ENCODE results near the gene LIMS1.
"Not testable (repeated sequence)": the region's sequence is repeated elsewhere in the genome, so short reads cannot be mapped to it uniquely, and the experiment has no call there.

Gene LIMS1, protein sequence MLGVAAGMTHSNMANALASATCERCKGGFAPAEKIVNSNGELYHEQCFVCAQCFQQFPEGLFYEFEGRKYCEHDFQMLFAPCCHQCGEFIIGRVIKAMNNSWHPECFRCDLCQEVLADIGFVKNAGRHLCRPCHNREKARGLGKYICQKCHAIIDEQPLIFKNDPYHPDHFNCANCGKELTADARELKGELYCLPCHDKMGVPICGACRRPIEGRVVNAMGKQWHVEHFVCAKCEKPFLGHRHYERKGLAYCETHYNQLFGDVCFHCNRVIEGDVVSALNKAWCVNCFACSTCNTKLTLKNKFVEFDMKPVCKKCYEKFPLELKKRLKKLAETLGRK
- long read RNA-seq, donor 1, full-length matches to known transcripts, result 11 of 24 reads
- long read RNA-seq, donor 1, partial matches to known transcripts, result 13 of 24 reads
- long read RNA-seq, donor 1, other reads (novel, unspliced or antisense), result 0 of 24 reads
- long read RNA-seq, donor 2, full-length matches to known transcripts, result 13 of 13 reads
- long read RNA-seq, donor 2, partial matches to known transcripts, result 0 of 13 reads
- long read RNA-seq, donor 2, other reads (novel, unspliced or antisense), result 0 of 13 reads
- long read RNA-seq, donor 3, full-length matches to known transcripts, result 9 of 17 reads
- long read RNA-seq, donor 3, partial matches to known transcripts, result 8 of 17 reads
- long read RNA-seq, donor 3, other reads (novel, unspliced or antisense), result 0 of 17 reads
- long read RNA-seq, donor 4, full-length matches to known transcripts, result 13 of 28 reads
- long read RNA-seq, donor 4, partial matches to known transcripts, result 15 of 28 reads
- long read RNA-seq, donor 4, other reads (novel, unspliced or antisense), result 0 of 28 reads
- long read RNA-seq, donor 5, full-length matches to known transcripts, result 12 of 12 reads
- long read RNA-seq, donor 5, partial matches to known transcripts, result 0 of 12 reads
- long read RNA-seq, donor 5, other reads (novel, unspliced or antisense), result 0 of 12 reads
- long read RNA-seq, donor 6, full-length matches to known transcripts, result 11 of 11 reads
- long read RNA-seq, donor 6, partial matches to known transcripts, result 0 of 11 reads
- long read RNA-seq, donor 6, other reads (novel, unspliced or antisense), result 0 of 11 reads
- long read RNA-seq, donor 7, full-length matches to known transcripts, result 21 of 21 reads
- long read RNA-seq, donor 7, partial matches to known transcripts, result 0 of 21 reads
- long read RNA-seq, donor 7, other reads (novel, unspliced or antisense), result 0 of 21 reads
- long read RNA-seq, donor 8, full-length matches to known transcripts, result 15 of 15 reads
- long read RNA-seq, donor 8, partial matches to known transcripts, result 0 of 15 reads
- long read RNA-seq, donor 8, other reads (novel, unspliced or antisense), result 0 of 15 reads

DNA sequence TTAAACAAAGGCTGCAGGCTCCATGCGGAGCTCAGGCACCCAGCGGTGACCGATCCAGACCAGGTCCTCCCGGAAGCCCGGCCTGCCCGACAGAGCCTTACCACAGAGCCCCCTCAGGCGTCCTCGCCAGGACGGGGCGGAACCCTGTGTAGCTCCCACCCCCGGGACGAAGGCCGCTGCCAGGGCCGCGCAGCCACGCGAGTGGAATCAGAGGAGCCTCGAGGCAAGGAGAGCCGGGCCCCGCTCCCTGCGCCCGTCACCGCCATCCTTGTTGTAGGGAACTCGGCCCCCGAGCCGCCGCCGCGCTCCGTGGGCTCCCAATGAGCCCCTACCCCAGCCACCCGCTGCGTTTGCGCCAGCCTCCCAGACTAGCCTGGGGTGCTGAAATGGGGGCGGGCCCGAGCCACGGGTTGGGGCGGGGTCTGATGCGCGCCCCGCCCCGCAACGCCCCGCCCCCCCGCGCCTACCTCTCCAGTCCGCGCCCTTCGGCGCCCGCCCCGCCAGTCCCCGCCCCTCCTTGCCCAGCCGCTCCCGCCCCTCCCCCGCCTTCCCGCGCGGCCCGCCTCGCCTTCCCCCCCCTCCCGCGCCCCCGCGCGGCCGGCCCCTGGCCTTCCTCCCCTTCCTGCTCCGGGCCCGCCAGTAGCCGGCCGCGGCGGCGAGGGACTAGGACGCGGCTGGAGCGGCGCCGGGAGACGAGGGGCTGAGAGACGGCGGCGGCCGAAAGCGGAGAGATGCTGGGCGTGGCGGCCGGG is at the start of gene LIMS1:
TSS of gene LIMS1 (plus strand) at position 639 of the 752 bp plus-strand sequence. CDS start at position 732, 93 bp downstream.
- peak; percentile 99 for DNase-seq

DNA sequence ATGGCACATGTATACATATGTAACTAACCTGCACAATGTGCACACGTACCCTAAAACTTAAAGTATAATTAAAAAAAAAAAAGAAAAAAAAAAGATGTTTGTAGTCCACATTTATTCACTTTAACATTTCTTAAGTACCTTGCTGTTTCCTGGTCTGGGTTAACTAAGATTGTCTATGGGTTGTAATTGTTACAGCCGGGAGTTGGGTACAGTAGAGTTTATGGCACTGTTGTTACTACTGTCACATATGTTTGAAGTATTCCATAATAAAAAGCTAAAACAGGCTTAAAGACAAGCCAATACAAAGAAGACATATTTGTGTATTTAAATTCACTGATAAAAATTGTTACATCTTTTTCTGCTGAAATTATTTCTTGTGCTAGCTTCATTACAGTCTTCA is 49.0 kb upstream of the LIMS1 start:
- DNase-seq, result no peak

DNA sequence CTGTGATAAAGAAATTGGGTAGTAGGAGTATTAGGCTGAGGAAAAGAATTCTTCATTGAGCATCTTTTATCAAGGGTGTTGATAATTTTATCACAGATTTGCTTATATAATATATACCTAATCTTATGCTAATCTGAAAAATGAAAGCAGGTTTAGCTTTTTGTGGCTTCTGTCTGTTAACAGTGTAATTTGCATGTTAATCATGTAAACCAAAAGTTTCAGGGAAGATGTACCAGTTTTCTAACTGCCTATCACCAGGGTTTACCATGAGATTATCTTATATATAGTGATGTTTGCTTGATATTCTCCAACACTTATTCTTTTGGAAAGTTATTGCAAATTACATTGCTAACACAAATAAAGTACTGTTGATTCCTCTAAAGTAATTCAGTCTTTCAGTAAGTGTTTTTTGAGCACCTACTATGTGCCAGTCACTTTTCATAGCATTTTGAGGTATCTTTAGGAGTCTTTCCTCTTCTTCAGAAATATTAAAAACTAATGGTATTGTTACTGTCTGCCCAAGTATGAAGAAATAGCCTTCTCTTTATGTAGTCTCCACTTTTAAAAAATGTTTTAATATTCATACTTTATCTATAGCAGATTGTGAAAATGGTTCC is 43.7 kb upstream of the LIMS1 start:
- DNase-seq, result no peak

DNA sequence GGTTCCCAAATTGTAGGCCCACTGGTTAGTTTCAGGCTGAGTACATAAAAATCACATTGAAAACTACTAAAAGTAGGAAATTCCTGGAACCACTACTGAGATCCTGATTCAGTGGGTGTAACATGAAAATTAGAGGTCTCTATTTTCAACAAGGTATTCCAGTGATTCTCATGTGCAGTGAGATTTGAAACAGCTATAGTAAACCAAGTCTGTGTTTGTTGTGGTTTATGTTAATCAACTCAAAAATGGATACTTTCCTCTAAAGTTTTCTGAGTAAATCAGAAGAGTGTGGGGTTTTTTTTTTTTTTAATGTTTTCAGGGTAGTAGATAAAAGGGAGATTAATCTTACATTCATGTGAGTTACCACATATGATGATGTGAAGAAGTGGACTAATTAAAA is 42.4 kb upstream of the LIMS1 start:
- DNase-seq, result no peak

DNA sequence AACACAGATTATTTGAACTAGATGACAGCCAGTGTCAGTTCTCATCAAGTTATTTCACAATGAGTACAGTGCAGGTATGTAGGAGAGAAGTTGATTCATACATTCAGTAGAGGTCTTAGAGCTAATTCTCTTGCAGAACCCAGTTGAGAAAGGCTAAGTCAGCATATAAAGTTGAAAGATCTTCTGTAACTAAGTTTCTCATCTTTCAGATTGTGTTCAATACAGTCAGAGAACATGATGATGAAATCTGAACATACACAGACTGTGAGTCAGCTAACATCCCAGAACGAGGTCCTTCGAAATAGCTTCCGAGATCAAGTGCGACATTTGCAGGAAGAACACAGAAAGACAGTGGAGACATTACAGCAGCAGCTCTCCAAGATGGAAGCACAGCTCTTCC is 41.9 kb upstream of the LIMS1 start:
- no peak for DNase-seq

DNA sequence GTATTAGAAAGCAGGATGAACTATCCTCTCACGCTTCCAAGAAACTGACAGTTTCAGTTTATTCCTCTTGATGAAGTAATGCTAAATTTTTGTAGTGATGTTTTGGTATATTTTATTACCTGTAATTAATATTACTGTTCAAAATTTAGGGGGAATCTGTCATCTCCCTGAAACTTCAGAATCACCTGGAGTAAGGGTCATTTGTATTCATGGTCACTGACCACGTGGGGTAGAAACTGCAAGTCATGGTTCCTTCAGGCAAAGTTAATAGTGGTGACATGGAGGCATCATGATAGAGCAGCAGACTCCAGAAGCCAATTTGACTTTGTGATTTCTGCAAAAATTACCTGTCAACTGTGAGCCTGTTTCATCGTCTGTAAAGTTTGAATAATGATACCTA is 38.1 kb upstream of the LIMS1 start:
- not testable (repeated sequence) for DNase-seq

DNA sequence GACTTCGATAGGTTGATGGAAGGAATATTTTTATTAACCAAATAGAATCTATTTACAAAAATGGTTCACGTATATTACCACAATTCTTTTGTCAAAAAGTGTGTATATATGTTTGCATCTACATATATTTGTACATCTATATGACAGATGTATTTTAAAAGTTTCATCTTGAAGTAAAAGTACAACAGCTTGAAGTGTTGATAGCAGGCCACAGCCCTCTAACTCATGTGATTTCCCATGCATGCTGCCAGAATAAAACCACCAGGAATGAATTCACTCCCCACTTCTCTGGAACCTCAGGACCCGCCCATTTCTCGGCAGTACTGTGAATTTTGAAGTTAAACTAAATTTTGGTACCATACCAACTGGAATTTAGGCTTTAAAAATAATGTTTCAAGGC is 26.6 kb upstream of the LIMS1 start:
- not testable (repeated sequence) for DNase-seq

DNA sequence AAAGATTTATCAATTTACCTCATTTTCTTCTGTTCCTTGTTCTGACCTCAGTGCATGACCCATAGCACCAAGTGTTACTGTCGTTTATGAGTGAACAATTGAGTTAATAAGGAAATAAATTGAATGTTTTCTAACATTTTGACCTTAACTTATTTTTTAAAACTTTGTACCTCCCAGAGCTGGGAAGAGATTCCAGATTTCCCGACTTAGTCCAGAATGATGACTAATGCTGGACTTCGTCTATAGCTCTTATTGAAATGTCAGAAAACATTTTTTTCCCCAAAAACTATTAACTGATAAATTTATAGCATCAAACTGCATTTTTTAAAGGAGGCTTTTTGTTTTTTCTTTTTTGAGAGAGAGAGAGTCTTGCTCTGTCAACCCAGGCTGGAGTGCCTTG is 21.8 kb upstream of the LIMS1 start:
- DNase-seq, result not testable (repeated sequence)

DNA sequence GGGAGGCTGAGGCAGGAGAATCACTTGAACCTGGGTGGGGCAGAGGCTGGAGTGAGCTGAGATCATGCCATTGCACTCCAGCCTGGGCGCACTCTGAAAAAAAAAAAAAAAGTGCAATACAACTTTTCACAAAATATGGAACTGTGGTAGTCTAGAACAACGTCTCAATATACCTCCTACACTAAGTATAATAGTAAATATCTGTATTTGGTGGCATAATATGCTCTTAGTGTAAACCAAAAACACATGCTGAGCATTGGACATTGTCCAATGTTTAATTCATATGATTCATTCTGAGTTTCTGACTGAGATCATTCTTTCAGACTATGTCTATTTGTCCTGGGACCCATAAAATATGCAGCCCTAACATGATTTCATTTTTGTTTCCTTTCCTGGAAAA is 19.8 kb upstream of the LIMS1 start:
- DNase-seq, result not testable (repeated sequence)

DNA sequence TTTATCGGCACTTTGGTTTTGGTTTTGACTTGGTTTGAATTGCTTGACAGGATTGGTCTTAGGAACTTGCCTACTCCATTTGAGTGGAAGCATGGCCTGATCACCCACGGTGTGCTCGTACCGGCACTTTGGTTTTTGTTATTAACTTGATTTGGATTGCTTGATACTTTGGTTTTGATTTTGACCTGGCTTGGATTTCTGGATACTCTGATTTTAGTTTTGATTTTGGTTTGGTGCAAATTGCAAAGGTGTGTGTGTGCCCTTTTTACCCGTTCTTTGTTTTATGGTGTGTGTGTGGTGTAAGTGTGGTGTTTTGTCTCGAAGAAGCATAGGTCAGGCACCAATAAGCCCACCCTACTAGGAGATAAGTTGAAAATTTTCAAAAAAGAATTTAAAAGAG is 9.6 kb upstream of the LIMS1 start:
- DNase-seq, result not testable (repeated sequence)

DNA sequence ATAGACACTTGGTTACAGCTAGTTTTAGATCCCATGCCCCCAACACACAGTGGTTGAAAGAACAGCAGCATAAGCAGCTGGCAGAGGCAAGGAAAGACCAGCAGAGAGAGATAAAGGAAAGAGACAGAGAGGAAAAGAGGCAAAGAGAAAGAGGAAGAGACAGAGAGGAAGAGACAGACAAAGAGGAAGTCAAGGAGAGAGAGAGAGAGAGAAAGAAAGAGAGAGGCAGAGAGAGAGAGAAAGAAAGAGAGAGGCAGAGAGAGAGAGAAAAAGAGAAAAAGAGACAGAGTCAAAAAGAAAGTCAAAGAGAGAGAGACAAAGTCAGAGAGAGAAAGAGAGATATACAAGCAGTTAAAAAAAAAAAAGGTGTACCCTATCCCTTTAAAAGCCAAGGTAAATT is 9.0 kb upstream of the LIMS1 start:
- not testable (repeated sequence) for DNase-seq

DNA sequence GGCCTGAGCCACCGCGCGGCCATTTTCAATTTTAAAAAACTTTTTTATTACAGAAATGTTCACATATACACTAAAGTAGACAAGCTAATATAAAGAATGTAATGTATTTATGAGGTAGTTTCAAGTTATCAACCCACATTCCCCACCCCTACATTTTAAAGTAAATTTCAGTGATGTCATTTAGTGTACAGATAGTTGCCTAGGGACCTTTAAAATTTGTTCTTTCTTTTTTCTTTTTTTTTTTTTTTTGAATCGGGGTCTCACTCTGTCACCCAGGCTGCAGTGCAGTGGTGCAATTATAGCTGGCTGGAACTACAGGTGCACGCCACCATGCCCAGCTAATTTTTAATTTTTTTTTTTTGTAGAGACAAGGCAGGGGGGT is 2.6 kb upstream of the LIMS1 start:
- no peak for DNase-seq

DNA sequence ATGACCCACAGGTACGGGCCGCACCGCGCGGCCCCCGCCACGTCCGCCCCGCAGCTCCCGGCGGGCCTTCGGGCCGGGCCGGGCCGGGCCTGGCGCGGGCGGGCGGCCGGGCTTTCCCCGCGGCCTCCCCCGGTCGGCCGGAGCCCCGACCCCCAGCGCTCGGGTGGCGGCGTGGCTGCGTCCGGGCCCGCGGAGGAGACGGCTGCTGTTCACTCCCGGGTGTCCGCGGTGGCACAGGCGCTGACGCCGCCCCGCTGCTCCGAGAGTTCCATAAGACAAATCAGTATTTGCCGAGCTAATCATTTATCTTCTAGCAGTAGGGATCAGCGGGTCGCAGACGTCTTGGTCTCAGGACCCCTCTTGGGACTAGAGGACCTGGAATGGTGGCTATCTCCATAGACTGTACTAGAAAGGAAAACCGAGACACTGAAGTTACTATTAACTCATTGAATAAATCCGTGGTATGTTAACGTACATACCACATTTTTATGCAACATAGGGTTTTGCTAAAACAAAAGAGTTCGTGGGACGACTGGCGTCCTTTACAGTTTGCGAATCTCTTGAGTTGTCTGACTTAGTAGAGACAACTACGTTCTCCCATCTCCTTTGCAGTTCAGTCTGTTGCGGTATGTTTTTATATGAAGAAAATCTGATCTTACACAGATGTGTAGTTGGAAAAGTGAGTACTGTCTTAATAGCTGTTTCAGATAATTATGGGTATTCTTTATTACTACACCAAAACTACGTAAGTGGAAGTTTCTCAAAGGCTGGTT is 500 bp downstream of the LIMS1 start:
- peak; percentile 80 for DNase-seq

DNA sequence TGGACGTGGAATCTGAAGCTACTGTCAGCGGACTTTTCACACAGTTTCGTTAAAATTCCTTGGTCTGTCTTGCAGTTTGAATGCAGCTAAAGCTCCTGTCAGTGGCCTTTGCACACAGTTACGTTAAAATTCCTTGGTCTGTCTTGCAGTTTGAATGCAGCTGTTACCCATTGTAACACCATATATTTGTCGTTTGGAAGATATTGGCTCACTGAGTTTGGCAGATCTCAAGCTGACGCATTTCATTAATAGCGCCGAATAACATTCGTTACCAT is 1.0 kb downstream of the LIMS1 start:
- no peak for DNase-seq

DNA sequence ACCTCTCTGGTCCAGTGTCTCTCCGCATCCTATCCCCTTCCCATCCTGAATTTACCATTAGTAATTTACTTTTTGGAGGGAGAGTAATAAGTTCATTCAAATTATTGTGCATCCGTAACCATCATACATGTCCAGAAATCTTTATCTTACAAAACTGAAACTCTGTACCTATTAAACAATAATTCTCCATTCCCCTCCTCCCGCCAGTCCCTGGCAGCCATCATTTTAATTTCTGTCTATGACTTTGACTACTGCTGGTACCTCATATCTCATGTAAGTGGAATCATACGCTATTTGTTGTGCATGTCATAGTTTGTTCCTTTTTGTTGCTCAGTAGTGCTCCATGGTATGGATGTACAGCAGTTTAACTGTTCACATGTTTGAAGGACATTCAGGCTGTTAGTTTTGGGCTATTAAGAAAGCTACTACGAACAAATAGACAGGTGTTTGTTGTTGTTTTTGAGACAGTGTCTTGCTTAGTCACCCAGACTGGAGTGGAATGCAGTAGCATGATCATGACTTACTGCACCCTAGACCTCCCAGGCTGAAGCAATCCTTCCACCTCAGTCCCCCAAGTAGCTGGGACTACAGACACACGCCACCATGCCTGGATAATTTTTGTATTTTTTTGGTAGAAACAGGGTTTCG is 2.0 kb downstream of the LIMS1 start:
- no peak for DNase-seq

DNA sequence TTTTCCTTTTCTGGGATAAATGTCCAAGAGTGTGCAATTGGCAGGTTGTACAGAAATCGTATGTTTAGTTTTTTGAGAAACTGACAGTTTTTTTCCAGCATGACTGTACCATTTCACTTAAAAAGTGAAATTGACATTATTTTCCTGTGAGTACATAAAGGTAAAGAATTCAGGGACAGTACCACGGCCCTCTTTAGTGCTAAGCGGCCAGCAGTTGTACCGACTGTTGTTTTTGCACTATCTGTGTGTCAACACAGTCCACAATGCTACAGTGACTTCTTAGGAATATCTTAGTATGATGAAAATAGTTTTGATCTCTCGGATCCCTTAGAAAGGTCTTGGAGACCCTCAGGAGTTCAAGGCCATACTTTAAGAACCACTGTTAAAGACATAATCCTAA is 2.6 kb downstream of the LIMS1 start:
- DNase-seq, result no peak

DNA sequence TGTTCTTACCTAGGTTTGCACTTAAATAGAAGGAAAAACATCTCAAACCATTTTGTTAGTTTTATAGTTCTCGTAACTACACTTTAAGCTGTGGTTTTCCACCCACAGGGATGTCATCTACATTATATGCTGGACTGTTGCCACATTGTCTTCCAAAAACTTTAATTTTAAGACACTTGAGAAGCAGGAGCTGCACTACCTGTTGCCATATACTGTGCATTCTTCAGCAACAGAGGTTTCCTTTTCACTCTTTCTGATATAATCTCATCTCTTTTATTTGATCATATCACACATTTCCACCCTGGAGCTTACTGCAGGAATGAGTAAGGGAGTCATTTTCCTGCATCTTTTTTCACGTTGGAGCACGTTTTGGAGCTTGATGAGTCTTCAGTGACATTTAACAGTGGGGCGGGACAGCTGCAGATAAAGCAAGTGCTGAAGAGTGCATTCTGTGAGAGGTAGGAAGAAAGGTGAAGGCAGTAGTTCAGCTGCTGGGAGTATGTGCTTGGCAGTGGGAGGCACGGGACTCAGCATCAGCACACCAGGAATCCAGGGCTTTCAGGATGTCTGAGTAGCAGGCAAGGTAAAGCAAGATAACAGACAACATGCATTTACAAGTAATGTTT is 3.8 kb downstream of the LIMS1 start:
- DNase-seq, result no peak

DNA sequence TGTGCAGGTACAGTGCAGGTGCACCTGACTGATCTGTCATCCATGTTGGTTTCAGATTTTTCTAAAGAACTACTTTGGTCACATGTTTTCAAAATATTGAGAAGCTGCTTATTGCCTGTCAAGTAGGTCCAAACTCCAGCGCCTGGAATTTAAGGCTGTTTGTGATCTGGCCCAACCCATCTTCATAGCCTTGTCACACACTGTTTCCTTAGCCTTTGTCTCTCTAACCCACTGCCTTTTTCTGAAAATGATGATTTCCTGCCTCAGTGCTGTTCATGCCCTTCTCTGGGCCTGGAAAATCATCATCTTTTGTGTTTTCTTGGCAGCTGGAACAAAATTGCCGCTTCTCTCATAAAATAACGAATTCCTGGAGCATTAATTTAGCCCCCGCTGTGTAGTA is 7.2 kb downstream of the LIMS1 start:
- DNase-seq, result no peak

DNA sequence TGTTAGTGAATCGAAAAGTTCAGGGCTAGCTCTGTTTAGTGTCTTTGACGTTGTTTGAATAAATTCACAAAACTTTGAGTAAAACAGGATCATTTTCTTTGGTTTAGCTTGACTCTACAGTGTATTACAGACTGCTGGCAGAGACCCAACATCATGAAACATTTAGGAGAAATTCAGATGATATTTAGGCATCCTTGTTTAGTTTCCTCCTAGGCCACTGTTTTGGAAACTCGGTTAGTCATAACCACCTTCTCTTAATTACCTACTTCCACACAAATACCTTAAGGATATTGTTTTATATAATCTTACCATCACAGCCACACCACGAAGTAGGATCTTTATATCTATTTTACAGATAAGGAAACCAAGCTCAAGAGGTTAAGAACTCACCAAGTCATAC is 7.8 kb downstream of the LIMS1 start:
- DNase-seq, result no peak

DNA sequence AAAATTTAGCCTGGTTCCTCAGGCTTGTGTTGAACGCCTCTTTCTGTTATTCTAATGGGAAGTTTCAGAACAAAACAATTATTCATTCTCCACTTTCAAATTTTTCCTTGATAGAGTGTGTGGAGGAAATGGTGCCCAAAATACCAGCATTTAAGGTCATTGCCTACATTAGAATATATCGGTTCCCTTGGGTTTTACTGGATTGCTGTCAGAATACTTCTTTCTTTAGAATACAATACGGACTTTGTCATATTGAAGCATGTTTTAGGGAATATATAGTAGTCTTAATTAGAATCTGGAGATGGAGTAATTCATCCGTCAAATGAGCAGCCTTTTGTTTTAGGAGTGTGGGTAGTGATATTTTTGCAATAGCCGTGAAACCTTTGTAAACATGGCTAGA is 13.3 kb downstream of the LIMS1 start:
- no peak for DNase-seq
